NCI-H2227 (cell line): ENCODE data around the gene GFOD1.
A peak's percentile ranks its signal among the peaks of the same experiment; 100 is the strongest.
"Not testable (repeated sequence)": the region's sequence is repeated elsewhere in the genome, so short reads cannot be mapped to it uniquely, and the experiment has no call there.

Experiments
- DNase-seq: peaks from one replicate; lab custom pipeline; 2025; ENCODE audit not compliant: unreplicated experiment; lab: John Stamatoyannopoulos, UW

The GFOD1 gene

GRCh38 chr6:13407709-13408695, 79.4 kb downstream of the GFOD1 start:
- no peak for DNase-seq

DNA sequence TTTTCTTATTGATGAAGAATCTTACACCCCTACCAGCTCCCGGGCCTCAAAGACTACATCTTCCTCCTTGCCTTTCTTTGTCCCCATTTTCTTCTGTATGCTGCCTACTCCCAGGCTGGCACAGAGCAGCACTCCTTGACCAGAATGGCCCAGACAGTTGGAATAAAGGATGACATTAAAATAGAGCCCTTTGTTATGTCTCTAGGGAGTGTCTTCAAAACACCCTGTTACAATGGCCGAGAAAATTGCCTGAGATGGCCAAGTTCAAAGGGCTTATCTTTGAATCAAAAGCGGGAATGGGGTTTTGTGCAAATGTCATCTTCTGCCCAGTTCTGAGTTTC, 80.1 kb downstream of the GFOD1 start:
- no peak for DNase-seq

DNA sequence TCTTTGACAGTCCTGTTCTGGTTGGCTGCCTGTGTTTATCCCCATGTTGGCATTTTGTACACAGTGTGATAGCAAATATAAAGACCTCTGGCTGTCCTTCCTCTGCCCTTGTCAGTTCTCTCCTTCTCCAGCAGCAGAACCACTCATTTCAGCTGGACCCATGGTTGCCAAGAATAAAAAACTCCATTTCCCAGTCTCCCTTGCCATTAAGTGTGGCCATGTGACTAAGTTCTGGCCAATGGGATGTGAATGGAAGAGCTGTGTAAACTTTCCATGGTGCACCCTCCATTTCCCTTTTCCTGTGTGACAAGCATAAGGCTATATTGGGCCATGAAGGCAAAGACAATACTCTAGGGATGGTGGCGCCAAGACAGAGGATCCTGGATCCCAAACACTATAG, 80.6 kb downstream of the GFOD1 start:
- DNase-seq: peak; percentile 39

GRCh38 chr6:13405961-13406477, 81.4 kb downstream of the GFOD1 start:
- DNase-seq: peak; percentile 42

DNA sequence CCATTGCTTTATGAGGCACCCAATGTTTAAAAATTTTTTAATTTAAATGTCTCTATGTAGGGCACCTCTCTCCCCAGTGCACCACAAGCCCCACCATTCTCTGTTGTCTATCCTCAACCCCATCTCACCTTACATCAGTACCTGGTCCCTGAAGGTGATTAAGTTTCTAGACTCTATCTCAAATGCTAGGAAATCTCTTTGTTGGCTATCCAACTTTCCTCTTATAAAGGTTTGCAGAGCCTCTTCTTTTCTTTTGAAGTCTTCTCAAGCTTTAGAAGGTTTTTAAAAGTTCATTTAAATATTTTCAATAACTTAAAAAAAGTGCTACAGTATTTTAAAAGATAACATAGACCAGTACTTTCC, 82.5 kb downstream of the GFOD1 start:
- no peak for DNase-seq

DNA sequence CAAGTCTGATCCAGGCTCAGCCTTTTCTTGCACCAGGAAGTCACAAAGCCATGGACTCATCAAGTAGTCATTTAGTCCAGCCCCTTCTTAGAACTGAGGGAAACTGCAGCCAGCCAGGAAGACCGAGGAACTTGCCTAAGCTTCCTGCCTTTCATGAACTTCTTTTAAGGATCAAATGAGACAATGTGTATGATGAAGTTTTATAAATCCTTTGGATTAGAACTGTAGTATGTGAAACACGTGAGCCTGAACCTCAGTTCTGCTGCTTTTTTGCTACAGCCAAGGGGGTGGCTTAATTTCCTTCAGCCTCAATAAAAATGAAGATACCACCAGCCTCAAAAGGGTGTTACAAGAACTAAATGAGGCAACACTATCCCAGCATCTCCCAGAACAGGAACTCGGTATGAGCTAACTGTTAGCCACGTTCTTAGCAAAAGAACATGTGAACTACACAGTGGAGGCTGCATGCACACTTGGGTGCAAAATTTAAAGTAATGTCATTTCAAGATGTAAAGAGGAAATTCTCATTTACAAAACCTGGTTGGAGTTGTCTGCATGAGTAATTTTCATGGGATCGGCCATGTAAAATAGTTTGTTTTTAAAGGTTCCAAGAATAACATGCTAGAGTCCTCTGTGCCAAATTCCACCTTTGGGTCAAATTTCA, 83.0 kb downstream of the GFOD1 start:
- DNase-seq: no peak

DNA sequence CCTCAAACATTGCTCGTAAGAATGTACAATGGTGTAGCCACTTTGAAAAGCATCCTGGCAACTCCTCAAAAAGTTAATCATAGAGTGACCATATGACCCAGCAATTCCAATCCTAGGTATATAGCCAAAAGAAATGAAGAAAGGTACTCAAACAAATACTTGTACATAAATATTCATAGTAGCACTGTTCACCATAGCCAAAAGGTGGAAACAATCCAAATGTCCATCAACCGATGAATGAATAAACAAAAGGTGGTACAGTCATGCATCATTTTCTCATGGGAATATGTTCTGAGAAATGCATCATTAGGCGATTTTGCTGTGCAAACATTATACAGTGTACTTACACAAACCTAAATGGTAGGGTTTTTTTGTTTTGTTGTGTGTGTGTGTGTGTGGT, 84.7 kb downstream of the GFOD1 start:
- DNase-seq: no peak

DNA sequence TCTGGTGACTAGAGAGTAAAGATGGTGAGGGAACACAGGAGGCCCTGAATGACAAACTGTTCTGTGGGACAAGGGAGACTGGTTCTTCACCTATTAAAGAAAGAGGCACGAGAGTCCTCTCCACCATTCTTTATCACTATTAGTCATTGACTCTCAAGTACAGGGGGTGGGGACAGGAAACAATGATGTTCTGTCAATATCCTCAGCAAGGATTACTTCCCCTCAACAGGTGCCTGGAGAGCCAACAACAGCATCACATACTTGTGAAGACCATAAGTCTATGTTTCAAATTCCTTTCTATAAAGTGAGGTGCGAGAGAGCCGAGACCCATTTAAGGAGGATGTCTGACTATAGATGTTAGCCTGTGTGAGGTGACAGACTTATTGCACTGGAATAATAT, 86.6 kb downstream of the GFOD1 start:
- no peak for DNase-seq

DNA sequence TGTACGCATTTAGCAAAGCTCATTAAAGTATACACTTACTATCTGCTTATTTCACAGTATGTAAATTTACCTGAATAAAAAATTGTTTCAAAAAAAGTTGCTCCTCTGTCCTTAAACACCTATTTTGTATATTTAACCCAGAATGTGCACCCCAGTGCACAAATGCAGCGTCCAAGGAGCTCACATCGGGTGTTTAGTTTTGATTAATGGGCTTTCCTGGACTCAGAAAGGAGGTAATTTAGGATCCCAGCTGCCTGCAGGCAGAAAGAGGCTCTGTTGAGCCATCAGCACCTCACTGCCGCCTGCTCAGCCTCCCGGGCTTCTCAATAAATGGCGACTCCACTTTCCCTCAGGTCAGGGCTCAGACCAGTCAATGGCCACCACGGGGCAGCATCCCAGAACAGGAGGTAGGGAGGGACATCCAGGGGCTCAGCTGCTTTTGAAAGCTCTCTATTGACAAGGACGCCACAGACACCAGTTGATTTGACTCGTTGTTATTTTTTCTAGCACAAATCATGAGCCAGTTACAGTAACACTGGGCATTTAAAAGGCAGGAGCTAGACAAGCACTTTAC, 88.9 kb downstream of the GFOD1 start:
- peak; percentile 61 for DNase-seq

DNA sequence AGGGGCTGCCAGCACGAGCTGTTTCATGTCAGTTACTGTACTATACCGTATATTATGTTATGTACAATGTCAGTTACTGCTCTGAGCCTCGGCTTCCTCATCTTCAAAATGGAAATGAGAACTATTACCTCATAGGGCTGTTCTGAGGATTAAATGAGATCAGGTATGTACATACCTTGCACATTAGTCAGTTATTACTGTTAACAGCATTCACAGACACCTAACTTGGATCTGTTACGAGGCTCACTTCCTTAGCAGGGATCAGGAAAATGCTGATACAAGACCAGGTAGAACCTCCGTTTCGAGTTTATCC, 89.4 kb downstream of the GFOD1 start:
- DNase-seq: no peak

GRCh38 chr6:13397359-13398068, 89.9 kb downstream of the GFOD1 start:
- DNase-seq: no peak

GRCh38 chr6:13396241-13396792, 91.1 kb downstream of the GFOD1 start:
- no peak for DNase-seq

GRCh38 chr6:13395272-13396237, 91.8 kb downstream of the GFOD1 start:
- DNase-seq: peak; percentile 13

GRCh38 chr6:13392462-13392861, 94.9 kb downstream of the GFOD1 start:
- DNase-seq: no peak

- DNase-seq: no peak
These were observed 95.9 kb downstream of the GFOD1 start for GRCh38 chr6:13391537-13391936.

DNA sequence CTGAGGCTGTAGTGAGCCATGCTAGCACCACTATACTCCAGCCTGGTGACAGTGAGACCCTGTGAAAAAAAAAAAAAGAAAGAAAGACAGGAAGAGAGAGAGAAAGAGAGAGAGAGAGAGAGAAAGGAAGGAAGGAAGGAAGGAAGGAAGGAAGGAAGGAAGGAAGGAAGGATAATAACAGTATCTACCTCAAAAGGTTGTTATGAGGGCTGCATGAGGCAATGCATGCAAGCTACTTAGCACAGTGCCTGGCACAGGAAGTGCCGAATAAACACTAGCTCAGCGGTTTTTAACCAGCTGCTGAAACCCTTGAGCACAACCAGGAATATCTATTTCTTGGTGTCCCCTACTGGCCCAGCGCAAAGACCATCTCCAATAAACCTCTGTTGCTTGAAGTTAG, 96.7 kb downstream of the GFOD1 start:
- DNase-seq: no peak

GRCh38 chr6:13389237-13389636, 98.2 kb downstream of the GFOD1 start:
- DNase-seq: not testable (repeated sequence)

DNA sequence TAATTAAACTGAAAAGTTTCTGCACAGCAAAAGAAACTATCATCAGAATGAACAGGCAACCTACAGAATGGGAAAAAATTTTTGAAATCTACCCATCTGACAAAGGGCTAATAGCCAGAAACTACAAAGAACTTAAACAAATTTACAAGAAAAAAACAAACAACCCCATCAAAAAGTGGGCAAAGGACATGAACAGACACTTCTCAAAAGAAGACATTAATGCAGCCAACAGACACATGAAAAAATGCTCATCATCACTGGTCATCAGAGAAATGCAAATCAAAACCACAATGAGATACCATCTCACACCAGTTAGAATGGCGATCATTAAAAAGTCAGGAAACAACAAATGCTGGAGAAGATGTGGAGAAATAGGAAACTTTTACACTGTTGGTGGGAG, 98.6 kb downstream of the GFOD1 start:
- DNase-seq: not testable (repeated sequence)

DNA sequence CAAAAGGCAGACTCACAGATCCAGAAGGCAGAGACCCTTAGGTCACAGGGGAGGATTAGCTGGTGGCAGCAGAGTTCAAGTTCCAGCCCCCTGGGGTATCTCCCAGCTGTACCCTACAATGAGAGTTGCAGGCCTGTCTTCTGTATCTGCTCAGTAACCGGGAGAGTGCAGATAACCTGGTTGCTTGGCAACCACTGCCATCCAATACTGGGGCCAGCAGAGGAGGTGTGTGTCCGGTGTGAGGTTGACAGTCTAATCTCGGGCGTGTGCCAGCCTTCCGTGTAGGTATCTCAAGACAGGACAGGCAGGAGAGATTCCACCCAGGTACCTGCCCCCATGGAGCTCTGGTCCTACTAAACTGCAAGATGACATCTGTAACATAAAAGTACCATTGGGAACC, 102.4 kb downstream of the GFOD1 start:
- DNase-seq: peak; percentile 53

- DNase-seq: no peak
These were observed 102.9 kb downstream of the GFOD1 start for GRCh38 chr6:13384506-13384905.
